Stimulated activated CD4-positive, alpha-beta T cell treated with anti-CD3 and anti-CD28 coated beads, TNF-alpha, amount 100 ng/mL, for 1 hour (primary cell): ENCODE results near the gene STAT6.
"Not testable (repeated sequence)": the region's sequence is repeated elsewhere in the genome, so short reads cannot be mapped to it uniquely, and the experiment has no call there.

Experiments
- DNase-seq, 3 donors: peaks; one replicate each; pipeline ENCODE4 v3.0.0-alpha.2; 2020; ENCODE audit warnings: low read depth in 3 of 3, low spot score in 1 of 3

STAT6 gene

GRCh38 chr12:57088354-57089270, 22.6 kb downstream of the STAT6 start, which contains the start of gene NAB2:
TSS of gene NAB2 (plus strand) at chr12:57089114. CDS start at chr12:57089272, 158 bp downstream.
- DNase-seq: peak; percentile 68 to 92 (median 89)

- peak; percentile 45 to 66 (median 58) for DNase-seq
These were observed 23.3 kb downstream of the STAT6 start for GRCh38 chr12:57087691-57088353.

DNA sequence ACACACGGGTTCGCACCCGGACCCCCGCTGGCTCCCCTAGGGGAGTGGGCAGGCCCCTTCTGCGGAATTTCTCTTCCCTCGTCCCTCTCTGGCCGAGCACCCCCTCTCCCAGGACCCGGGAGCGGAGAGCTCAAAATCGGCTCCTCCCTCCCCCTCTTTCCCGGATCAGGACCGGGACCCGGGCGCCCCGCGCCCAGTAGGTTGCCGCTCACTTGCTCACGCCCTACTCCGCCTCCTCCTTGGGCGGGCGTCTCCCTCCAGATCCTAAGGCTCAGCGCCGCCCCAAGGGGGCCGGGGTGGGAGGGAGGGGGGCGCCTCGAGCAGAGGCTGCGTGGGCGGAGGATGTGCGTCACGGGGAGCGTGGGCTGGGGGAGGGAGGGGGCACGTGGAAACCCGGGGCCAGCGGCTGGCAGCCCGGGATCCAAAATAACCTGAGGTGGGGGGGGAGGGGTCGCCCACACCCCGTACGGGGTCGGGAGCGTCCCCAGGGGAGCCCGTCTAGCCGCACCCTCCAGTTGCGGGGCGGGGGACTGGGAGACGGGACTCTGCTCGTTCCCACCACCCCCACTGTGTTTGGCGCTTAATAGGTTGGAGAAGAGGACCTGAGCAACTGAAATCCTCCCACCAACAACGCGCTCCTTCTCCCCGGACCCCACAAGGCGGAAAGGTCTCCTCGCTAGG, 24.0 kb downstream of the STAT6 start:
- peak; percentile 85 to 95 (median 90) for DNase-seq

GRCh38 chr12:57086493-57087009, 24.6 kb downstream of the STAT6 start:
- DNase-seq: peak in 1 of 3 donors; percentile 52

- DNase-seq: no peak
These were observed 25.1 kb downstream of the STAT6 start for GRCh38 chr12:57085999-57086492.

DNA sequence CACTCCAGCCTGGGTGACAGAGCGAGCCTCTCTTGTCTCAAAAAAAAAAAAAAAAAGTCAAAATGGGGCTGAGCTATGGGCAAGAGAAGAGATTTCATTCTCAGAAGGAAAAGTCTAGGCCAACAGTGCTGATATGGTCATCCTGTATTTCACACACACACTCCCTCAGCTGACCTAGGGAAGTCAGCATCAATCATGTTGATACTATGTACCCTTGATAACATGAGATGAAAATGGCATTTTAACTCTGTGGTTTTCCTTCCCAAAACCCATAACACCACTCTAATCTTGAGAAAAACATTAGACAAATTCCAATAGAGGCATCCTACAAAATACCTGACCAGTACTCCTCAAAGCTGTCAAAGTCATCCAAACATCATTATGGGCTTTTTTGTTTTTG, 30.3 kb downstream of the STAT6 start:
- DNase-seq: no peak

DNA sequence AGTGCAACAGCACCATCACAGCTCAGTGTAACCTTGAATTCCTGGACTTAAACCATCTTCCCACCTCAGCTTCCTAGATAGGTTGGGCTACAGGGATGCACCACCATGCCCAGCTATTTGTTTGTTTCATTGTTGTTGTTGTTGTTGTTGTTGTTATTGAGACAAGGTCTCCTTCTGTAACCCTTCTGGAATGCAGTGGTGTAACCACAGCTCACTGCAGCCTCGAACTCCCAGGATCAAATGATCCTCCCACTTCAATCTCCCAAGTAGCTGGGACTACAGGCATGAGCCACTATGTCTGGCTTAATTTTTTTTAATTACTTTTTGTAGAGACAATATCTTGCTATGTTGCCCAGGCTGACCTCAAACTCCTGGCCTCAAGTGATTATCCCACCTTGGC, 31.3 kb downstream of the STAT6 start:
- DNase-seq: no peak

- peak; percentile 74 to 92 (median 87) for DNase-seq
These were observed 32.4 kb downstream of the STAT6 start, which contains the start of gene NEMP1 for GRCh38 chr12:57078519-57079404. TSS of gene NEMP1 (minus strand) at chr12:57078791. CDS start at chr12:57078745, 46 bp downstream.

GRCh38 chr12:57073566-57074450, 37.4 kb downstream of the STAT6 start:
- not testable (repeated sequence) for DNase-seq

- DNase-seq: no peak
These were observed 38.5 kb downstream of the STAT6 start for GRCh38 chr12:57072661-57073060.

DNA sequence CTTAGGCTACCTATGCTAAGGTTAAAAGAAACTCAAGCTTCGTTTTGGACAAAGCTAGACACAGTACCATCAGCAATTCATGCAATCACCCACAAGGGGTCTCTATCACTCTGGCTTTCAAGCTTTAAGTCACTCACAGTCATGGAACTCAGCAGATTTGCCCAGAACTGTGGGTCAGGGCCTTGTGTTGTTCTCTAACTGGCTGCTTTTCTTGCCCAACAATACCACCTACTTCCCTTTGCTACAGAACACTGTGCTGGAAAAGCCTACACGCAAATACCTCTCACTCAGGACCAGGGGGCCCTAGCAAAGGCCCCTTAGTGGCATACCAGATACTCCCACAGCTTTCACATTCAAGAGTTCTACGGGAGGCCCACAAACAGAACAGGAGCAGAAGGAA, 41.6 kb downstream of the STAT6 start:
- no peak for DNase-seq

DNA sequence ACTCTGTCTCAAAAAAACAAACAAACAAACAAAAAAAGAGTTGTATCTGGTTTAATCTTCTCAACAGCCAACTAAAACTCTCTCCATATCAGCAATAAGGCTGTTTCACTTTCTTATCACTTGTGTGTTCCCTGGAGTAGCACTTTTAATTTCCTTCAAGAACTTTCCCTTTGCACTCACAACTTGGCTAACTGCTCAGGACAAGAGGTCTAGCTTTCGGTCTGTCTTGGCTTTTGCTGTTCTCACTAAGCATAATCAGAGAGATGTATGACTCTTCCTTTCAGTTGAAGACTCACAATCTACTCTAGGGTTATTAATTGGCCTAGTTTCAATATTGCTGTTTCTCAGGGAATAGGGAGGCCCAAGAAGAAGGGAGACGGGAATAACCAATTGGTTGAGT, 44.9 kb downstream of the STAT6 start:
- no peak for DNase-seq

DNA sequence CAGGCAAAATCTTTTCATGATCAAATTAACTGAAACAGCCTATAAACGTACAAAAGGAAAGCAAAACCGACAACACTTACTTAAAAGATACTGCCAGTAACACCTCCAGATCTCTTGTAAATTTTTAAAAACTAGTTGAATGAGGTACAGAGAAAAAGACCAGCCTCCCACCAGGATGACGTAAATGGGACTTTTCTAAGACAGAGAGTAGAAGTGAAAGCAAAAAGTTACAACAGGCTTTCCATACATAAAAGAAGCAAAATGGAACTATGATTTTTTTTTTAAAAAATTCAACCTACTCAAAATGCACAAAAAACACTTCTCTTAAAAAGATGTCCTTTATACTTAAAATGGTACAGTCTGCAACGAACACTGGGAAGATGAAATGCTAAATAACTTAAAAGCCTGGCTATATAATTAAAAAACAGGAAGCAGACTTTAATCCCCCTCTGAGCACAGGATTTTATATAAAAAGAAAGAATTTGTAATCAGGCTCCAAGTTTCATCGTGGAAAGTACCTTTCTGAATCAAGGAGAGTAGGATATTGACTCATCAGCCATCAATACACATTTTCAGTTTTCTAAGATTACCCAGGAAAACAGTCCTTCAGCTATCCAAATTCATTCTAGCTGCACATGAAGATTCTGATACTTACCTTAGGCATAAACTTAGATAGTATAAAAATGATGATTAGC, 47.0 kb downstream of the STAT6 start:
- peak in 1 of 3 donors; percentile 5 for DNase-seq

GRCh38 chr12:57058454-57058853, 52.7 kb downstream of the STAT6 start:
- DNase-seq: no peak

DNA sequence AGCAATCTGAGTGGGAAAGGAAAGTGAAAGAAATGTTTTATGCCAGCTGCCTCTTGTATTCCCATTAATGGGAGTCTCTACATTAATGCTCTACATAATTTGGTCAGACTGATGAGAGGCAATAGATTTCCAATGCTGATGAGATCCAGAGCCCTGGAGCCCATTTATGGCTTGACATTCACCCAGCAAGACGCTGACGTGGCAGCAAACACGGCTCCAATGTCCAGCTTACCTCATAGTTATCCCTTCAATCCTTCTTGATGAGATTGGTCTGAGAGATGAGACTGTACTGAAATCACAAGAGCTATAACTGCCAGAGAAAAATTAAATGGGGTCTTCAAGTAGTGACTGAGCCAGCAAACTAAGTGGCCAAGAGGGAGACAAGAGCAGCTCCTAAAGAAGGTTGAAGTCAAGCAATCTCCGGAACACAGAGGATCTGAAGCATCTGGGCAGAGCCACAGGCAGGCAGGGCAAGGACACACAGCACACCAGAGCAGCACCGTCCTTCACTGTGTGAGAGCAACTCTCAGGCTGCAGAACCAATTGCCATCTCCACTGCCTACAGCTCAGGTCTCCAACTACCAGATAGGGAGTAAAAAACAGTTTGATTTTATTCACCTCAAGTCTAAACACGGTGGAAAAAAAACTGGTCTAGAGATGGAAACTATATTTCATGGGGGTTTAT, 54.0 kb downstream of the STAT6 start:
- no peak for DNase-seq

- DNase-seq: no peak
These were observed 55.3 kb downstream of the STAT6 start for GRCh38 chr12:57055824-57056223.

- DNase-seq: not testable (repeated sequence)
These were observed 57.3 kb downstream of the STAT6 start for GRCh38 chr12:57053901-57054300.

DNA sequence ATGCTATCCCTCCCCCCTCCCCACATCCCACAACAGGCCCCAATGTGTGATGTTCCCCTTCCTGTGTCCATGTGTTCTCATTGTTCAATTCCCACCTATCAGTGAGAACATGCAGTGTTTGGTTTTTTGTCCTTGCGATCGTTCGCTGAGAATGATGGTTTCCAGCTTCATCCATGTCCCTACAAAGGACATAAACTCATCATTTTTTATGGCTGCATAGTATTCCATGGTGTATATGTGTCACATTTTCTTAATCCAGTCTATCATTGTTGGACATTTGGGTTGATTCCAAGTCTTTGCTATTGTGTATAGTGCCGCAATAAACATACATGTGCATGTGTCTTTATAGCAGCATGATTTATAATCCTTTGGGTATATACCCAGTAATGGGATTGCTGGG, 58.0 kb downstream of the STAT6 start:
- DNase-seq: not testable (repeated sequence)
